Stomach (tissue), 9 donors: ENCODE data around the gene ZNF584. TPM values are rescaled to one million over a fixed set of nuclear protein-coding genes. Genes with fewer than 3 reads are reported as not detected.
A peak's percentile ranks its signal among the peaks of the same experiment; 100 is the strongest.

ENCODE experiments used
- DNase-seq, 2 donors: peaks; one replicate each; pipeline versions ENCODE4 v3.0.0 to v3.0.0-alpha.2; 2013 to 2019
- H3K27ac ChIP-seq, 5 donors: fragments of 200-600 bp in 4 of 5; sonication (generic) in 4 of 5; one replicate each; pipeline ENCODE4 v1.5.1; 2013 to 2019; ENCODE audit warnings: mild to moderate bottlenecking in 1 of 5, moderate library complexity in 1 of 5
- H3K27me3 ChIP-seq, 3 donors: fragments of 200-600 bp; sonication (generic); one replicate each; pipeline ENCODE4 v1.5.1; 2017 to 2019; ENCODE audit warnings: mixed run types in 1 of 3
- H3K36me3 ChIP-seq, 4 donors: fragments of 200-600 bp; sonication (generic); 1 replicate in 3 of 4; 2 replicates in 1 of 4; pipeline ENCODE4 v1.5.1; 2016 to 2019
- H3K4me1 ChIP-seq, 4 donors: fragments of 200-600 bp; sonication (generic); one replicate each; pipeline ENCODE4 v1.5.1; 2016 to 2019
- H3K4me3 ChIP-seq, 4 donors: fragments of 200-600 bp; sonication (generic) in 3 of 4; one replicate each; pipeline ENCODE4 v1.5.1; 2016 to 2019; ENCODE audit warnings: mild to moderate bottlenecking in 1 of 4
- H3K9me3 ChIP-seq, 4 donors: fragments of 200-600 bp; sonication (generic); one replicate each; pipeline ENCODE4 v1.5.1; 2016 to 2019
- EP300 ChIP-seq: sonication (generic); formaldehyde crosslinking; IDR thresholded peaks from one replicate; pipeline ENCODE4 v1.6.1; 2017; ENCODE audit warnings: antibody characterized with exemption
- POLR2A ChIP-seq, 4 donors: fragments of 450-650 bp; IDR thresholded peaks; one replicate each; pipeline ENCODE4 v1.6.1; 2016; ENCODE audit warnings: antibody characterized with exemption in 4 of 4, control low read depth in 2 of 4, mild to moderate bottlenecking in 1 of 4, moderate library complexity in 1 of 4
- POLR2AphosphoS5 ChIP-seq, 3 donors: sonication (generic); formaldehyde crosslinking; IDR thresholded peaks; one replicate each; pipeline ENCODE4 v1.6.1; 2016; ENCODE audit warnings: antibody characterized with exemption in 3 of 3
- WGBS, 5 donors: extraction: QIAGEN DNeasy Blood & Tissue Kit in 3 of 5; methylation state at CpG; one replicate each; pipeline versions ENCODE4 v1.1.5 to v1.1.7; 2013 to 2018; 5-methylcytosine and 5-hydroxymethylcytosine counted together
- intact Hi-C: fragments of 100-400 bp; cut with DNase I; formaldehyde crosslinking; loops from one replicate; pipeline ENCODE4 v1.15.1; 2023; ENCODE audit warnings: low total_unique reads
- polyA plus RNA-seq, 3 donors: library from polyadenylated mRNA; stranded (reverse); fragments of 200-250 nt; gene quantifications; one replicate each; pipeline ENCODE4 v1.2.3, GENCODE V29; 2013
- total RNA-seq, 5 donors: library from RNA; depleted of rRNA; stranded (reverse); fragments of >200 nt; gene quantifications; one replicate each; pipeline versions ENCODE4 v1.1.0 to v1.2.3, GENCODE V29; 2014 to 2016
- TF ChIP-seq, protein P1 (sequence below), 7 experiments: fragments of 450-650 bp in 4 of 7; fragments of 200-600 bp in 3 of 7; sonication (generic) in 3 of 7; IDR thresholded peaks; one replicate each; pipeline ENCODE4 v1.5.1; 2016 to 2019; ENCODE audit warnings: antibody characterized with exemption in 7 of 7, control low read depth in 2 of 7, mild to moderate bottlenecking in 1 of 7
- donor health status: healthy with polysubstance abuse.
- donor health status: Bipolar disorder and iron deficiency.
- donor health status: healthy.

Gene ZNF584
- total and polyA plus RNA-seq, 8 donors = 5.4 to 114 (median 10.8) TPM; not detected in 1

GRCh38 chr19:58387338-58388174 is 20.9 kb upstream of the ZNF584 start:
- DNase-seq = peak in 1 of 2 donors; percentile 9
- TF ChIP-seq POLR2A (IDR thresholded peaks at IDR 0.05) (no peak), EP300 (no peak), POLR2AphosphoS5 (IDR thresholded peaks at IDR 0.05) (no peak)
- TF ChIP-seq, protein P1, sequence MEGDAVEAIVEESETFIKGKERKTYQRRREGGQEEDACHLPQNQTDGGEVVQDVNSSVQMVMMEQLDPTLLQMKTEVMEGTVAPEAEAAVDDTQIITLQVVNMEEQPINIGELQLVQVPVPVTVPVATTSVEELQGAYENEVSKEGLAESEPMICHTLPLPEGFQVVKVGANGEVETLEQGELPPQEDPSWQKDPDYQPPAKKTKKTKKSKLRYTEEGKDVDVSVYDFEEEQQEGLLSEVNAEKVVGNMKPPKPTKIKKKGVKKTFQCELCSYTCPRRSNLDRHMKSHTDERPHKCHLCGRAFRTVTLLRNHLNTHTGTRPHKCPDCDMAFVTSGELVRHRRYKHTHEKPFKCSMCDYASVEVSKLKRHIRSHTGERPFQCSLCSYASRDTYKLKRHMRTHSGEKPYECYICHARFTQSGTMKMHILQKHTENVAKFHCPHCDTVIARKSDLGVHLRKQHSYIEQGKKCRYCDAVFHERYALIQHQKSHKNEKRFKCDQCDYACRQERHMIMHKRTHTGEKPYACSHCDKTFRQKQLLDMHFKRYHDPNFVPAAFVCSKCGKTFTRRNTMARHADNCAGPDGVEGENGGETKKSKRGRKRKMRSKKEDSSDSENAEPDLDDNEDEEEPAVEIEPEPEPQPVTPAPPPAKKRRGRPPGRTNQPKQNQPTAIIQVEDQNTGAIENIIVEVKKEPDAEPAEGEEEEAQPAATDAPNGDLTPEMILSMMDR (IDR thresholded peaks at IDR 0.05) = no peak
- Histone ChIP-seq H3K4me1 (peaks cover 22 to 61% (median 48%) of the 10 kb centered on the region in 4 donors), H3K27me3 (no peaks in the 10 kb centered on the region), H3K4me3 (peak overlapping the region; percentile 56 to 98 (median 87)), H3K36me3 (peaks cover 28 to 47% (median 45%) of the 10 kb centered on the region in 4 donors), H3K9me3 (no peaks in the 10 kb centered on the region), H3K27ac (peak overlapping the region; percentile 49 to 97 (median 97))
- WGBS, 5 donors = 6 to 9% (median 8%) methylated on average over 31 to 39 of the region's 39 CpGs
- intact Hi-C loops = no loop called here

DNA sequence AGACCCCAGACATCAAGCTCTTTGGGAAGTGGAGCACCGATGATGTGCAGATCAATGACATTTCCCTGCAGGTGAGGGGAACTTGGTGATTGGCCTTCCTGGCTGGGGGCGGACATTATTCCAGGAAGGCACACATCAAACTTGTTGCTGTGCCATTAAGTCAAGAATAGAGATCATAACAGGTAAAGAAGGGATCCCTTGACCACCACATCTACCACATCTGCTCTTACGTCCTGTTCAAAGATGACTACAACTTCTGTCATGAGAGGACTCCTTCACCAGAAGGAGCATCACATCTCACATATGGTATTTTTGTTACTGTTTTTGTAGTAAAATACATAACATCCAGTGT is 20.3 kb upstream of the ZNF584 start:
- Histone ChIP-seq H3K4me1 (peaks cover 22 to 60% (median 48%) of the 10 kb centered on the region in 4 donors), H3K36me3 (peaks cover 34 to 53% (median 51%) of the 10 kb centered on the region in 4 donors), H3K4me3 (peak overlapping the region; percentile 56 to 98 (median 87)), H3K27me3 (no peaks in the 10 kb centered on the region), H3K9me3 (no peaks in the 10 kb centered on the region), H3K27ac (no peak overlapping the region)
- TF ChIP-seq POLR2AphosphoS5 (IDR thresholded peaks at IDR 0.05) = no peak
- TF ChIP-seq EP300 = no peak
- no peak for TF ChIP-seq POLR2A (IDR thresholded peaks at IDR 0.05)
- TF ChIP-seq, protein P1 (IDR thresholded peaks at IDR 0.05) = no peak
- intact Hi-C loops = no loop called here
- DNase-seq = no peak
- WGBS, 5 donors = 71 to 88% (median 83%) methylated on average over 3 of the region's 3 CpGs

- Histone ChIP-seq H3K4me3 (no peak overlapping the region), H3K27ac (no peak overlapping the region), H3K9me3 (no peaks in the 10 kb centered on the region), H3K4me1 (peaks cover 15 to 62% (median 38%) of the 10 kb centered on the region in 4 donors), H3K27me3 (peaks cover 6 to 34% (median 13%) of the 10 kb centered on the region in 3 donors), H3K36me3 (peaks cover 53 to 72% (median 71%) of the 10 kb centered on the region in 4 donors)
- DNase-seq = no peak
- TF ChIP-seq POLR2A (IDR thresholded peaks at IDR 0.05) = no peak
- no peak for TF ChIP-seq POLR2AphosphoS5 (IDR thresholded peaks at IDR 0.05)
- TF ChIP-seq, protein P1 (IDR thresholded peaks at IDR 0.05) = no peak
- TF ChIP-seq EP300 = no peak
- WGBS, 5 donors = 92 to 94% (median 93%) methylated on average over 26 of the region's 26 CpGs
- intact Hi-C loops = no loop called here
Measured at GRCh38 chr19:58392945-58393724, 15.3 kb upstream of the ZNF584 start.

DNA sequence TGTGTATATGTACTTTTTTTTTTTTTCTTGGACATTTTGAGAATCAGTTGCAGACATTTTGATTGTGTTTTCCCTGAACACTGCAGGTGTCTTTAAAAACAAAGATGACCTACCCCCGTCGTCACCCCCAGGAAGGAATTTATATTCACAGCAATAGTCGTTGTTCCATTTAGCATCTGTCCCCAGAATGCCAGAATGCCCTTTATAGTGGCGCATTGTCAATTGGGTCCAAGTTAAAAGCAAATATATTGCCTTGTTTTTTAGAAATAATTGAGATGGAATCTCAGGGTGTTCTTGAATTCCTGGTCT is 14.8 kb upstream of the ZNF584 start:
- TF ChIP-seq, protein P1 (IDR thresholded peaks at IDR 0.05) = no peak
- no peak for TF ChIP-seq EP300
- no peak for TF ChIP-seq POLR2AphosphoS5 (IDR thresholded peaks at IDR 0.05)
- TF ChIP-seq POLR2A (IDR thresholded peaks at IDR 0.05) = no peak
- Histone ChIP-seq H3K27ac (no peak overlapping the region), H3K9me3 (no peaks in the 10 kb centered on the region), H3K4me3 (no peak overlapping the region), H3K4me1 (peaks cover 12 to 57% (median 33%) of the 10 kb centered on the region in 4 donors), H3K36me3 (peaks cover 53 to 67% (median 65%) of the 10 kb centered on the region in 4 donors), H3K27me3 (peaks cover 6 to 38% (median 13%) of the 10 kb centered on the region in 3 donors)
- WGBS, 5 donors = 85 to 89% (median 89%) methylated on average over 4 of the region's 4 CpGs
- intact Hi-C loops = no loop called here
- DNase-seq = no peak
